NOMO-1 treated with DMSO at 0.1 percent for 48 hours (cell line): ENCODE results near the gene KAT2B.

Experiments
- DNase-seq: peaks from one replicate; lab custom pipeline; 2025; ENCODE audit not compliant: unreplicated experiment; lab: John Stamatoyannopoulos, UW

Gene KAT2B

GRCh38 chr3:20064796-20065564 lies 24.7 kb downstream of the KAT2B start:
- DNase-seq, result no peak

GRCh38 chr3:20066079-20066478 lies 25.8 kb downstream of the KAT2B start:
- no peak for DNase-seq

- DNase-seq, result no peak
Observed at GRCh38 chr3:20066850-20067617, 26.8 kb downstream of the KAT2B start.

- no peak for DNase-seq
Observed at GRCh38 chr3:20068512-20069177, 28.4 kb downstream of the KAT2B start.

GRCh38 chr3:20069178-20069532 lies 28.9 kb downstream of the KAT2B start:
- DNase-seq, result no peak

- no peak for DNase-seq
Observed at GRCh38 chr3:20071175-20071574, 30.9 kb downstream of the KAT2B start.

GRCh38 chr3:20072422-20072821 lies 32.2 kb downstream of the KAT2B start:
- DNase-seq, result no peak

GRCh38 chr3:20073068-20073467 lies 32.8 kb downstream of the KAT2B start:
- DNase-seq, result no peak

GRCh38 chr3:20073683-20074082 lies 33.4 kb downstream of the KAT2B start:
- no peak for DNase-seq

- DNase-seq, result no peak
Observed at GRCh38 chr3:20074226-20075063, 34.2 kb downstream of the KAT2B start.

- DNase-seq, result no peak
Observed at GRCh38 chr3:20075197-20075596, 35.0 kb downstream of the KAT2B start.

GRCh38 chr3:20076296-20076997 lies 36.2 kb downstream of the KAT2B start:
- DNase-seq, result no peak

GRCh38 chr3:20077068-20077467 lies 36.8 kb downstream of the KAT2B start:
- no peak for DNase-seq

- DNase-seq, result no peak
Observed at GRCh38 chr3:20078194-20078714, 38.0 kb downstream of the KAT2B start.

- no peak for DNase-seq
Observed at GRCh38 chr3:20079621-20080020, 39.4 kb downstream of the KAT2B start.

GRCh38 chr3:20080956-20081554 lies 40.8 kb downstream of the KAT2B start:
- no peak for DNase-seq

GRCh38 chr3:20083253-20083652 lies 43.0 kb downstream of the KAT2B start:
- DNase-seq, result no peak

- no peak for DNase-seq
Observed at GRCh38 chr3:20083953-20084352, 43.7 kb downstream of the KAT2B start.

GRCh38 chr3:20091331-20092047 lies 51.2 kb downstream of the KAT2B start:
- DNase-seq, result no peak
